ENCODE data around the gene RRAGD.

Gene RRAGD

DNA sequence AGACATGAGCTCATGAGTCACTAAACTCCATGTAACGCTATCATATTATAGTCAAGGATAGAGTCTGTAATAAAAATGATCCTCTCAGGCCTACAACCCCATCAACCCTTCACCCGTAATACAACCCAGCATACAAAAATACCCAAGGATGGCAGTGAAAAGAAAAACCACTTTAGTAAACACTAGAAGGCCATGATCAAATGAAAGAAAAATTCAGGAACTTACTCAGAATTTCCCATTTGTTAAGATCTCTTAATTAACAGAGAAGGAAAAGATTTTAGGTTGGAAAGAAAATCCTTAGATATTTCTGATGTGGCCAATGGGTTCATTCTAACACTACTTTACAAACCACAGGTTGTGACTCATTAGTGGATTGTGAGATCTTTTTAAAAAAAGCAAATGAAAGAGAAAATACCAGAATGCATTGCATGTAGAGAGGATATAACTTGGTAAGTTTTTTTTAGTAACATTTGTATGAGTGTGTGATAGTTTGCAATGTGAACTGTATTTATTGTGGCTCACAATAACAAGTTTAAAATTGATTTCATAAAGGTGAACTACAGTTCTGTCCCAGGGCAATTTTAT lies 51.6 kb downstream of the RRAGD start:
- no peak overlapping the region for H3K4me2 ChIP-seq
- no peak overlapping the region for H3K9ac ChIP-seq
- no peaks in the 10 kb centered on the region for H3K9me3 ChIP-seq
- H3K4me1 ChIP-seq = peaks cover 60% of the 10 kb centered on the region
- no peak overlapping the region for H3K27ac ChIP-seq
- TF ChIP-seq Cebpa-rat (IDR thresholded peaks at IDR 0.05) = no peak
- no peaks in the 10 kb centered on the region for H3K36me3 ChIP-seq
- no peak overlapping the region for H3K4me3 ChIP-seq
- H3K27me3 ChIP-seq = no peaks in the 10 kb centered on the region
- no peaks in the 10 kb centered on the region for H4K20me1 ChIP-seq

DNA sequence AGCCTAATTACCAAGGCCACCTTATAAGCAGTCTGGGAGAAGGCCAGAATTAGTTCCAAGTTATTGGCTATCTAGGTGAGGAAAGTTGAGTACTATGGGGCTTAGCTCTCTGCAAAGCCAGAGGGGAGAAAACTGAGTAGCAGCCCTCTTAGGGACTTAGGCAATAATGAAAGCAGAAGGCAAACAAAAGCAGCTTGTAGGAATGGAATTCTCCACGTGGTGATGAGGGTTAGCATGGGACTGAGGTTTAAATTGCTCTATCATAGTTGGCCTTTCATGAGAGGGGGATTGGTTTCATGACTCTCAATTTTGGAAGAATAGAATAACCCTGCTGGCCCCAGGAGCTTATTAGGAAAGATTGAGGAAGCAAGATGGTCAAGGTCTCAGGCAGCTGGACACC lies 52.5 kb downstream of the RRAGD start:
- no peak for TF ChIP-seq Cebpa-rat (IDR thresholded peaks at IDR 0.05)
- Histone ChIP-seq H3K9ac (no peak overlapping the region), H3K36me3 (no peaks in the 10 kb centered on the region), H3K4me2 (peak overlapping the region; percentile 75), H3K27ac (peak overlapping the region; percentile 96), H3K9me3 (no peaks in the 10 kb centered on the region), H3K27me3 (no peaks in the 10 kb centered on the region), H3K4me3 (no peak overlapping the region), H4K20me1 (no peaks in the 10 kb centered on the region), H3K4me1 (peaks cover 60% of the 10 kb centered on the region)

DNA sequence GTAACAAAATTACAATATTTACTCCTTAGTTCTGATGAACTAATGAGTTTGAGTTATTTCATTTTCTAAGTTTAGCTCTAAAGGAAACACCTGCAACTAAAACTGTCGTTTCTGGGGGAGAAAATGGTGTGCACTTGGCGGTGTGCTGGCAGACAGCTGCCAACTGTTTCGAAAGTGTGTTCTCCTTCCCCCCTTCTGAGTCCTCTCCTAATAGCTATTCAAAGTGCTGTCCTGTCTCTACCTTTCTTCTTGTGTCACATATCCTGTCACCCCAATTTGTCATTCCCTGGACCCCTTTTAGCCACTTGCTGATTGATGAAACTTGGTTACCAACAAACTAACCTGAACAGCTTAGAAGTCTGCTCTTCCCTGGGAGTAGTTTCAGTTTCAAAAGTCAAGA lies 54.7 kb downstream of the RRAGD start:
- H3K36me3 ChIP-seq = no peaks in the 10 kb centered on the region
- no peaks in the 10 kb centered on the region for H3K9me3 ChIP-seq
- H3K4me2 ChIP-seq = peak overlapping the region; percentile 75
- H3K27me3 ChIP-seq = no peaks in the 10 kb centered on the region
- peaks cover 65% of the 10 kb centered on the region for H3K4me1 ChIP-seq
- H3K4me3 ChIP-seq = peak overlapping the region; percentile 36
- H3K9ac ChIP-seq = peak overlapping the region; percentile 83
- H3K27ac ChIP-seq = peak overlapping the region; percentile 96
- TF ChIP-seq Cebpa-rat (IDR thresholded peaks at IDR 0.05) = no peak
- H4K20me1 ChIP-seq = no peaks in the 10 kb centered on the region

DNA sequence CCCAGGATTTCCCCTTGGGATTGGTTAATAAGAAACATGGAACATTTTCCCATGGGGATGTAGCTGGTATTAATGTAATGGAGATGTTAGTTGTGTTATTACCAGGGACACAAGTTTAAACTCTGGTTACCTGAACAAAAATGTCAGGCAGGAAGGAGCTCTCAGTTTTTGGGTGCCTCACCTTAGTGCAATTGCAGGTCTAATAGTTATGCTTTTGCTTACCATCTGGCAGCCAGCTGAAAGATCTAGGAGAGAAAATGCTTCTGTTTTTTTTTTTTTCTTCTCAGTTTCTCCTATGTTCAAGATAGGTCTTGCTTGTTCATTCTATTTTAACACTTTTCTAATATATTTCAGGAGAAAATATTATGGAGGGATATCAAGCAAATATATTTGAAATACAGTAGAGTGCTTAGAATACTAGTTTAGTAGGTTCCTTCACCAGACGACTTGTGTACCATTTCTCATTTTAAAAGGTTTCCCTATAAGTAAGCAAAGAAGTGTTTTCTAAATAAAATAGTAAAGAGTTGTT lies 55.4 kb downstream of the RRAGD start:
- Histone ChIP-seq H3K27ac (peak overlapping the region; percentile 96), H3K27me3 (no peaks in the 10 kb centered on the region), H3K4me1 (peaks cover 65% of the 10 kb centered on the region), H3K4me3 (peak overlapping the region; percentile 36; the same call in 1 of the 2 replicates), H3K9me3 (no peaks in the 10 kb centered on the region), H4K20me1 (no peaks in the 10 kb centered on the region), H3K9ac (peak overlapping the region; percentile 83), H3K36me3 (no peaks in the 10 kb centered on the region), H3K4me2 (peak overlapping the region; percentile 75)
- no peak for TF ChIP-seq Cebpa-rat (IDR thresholded peaks at IDR 0.05)

DNA sequence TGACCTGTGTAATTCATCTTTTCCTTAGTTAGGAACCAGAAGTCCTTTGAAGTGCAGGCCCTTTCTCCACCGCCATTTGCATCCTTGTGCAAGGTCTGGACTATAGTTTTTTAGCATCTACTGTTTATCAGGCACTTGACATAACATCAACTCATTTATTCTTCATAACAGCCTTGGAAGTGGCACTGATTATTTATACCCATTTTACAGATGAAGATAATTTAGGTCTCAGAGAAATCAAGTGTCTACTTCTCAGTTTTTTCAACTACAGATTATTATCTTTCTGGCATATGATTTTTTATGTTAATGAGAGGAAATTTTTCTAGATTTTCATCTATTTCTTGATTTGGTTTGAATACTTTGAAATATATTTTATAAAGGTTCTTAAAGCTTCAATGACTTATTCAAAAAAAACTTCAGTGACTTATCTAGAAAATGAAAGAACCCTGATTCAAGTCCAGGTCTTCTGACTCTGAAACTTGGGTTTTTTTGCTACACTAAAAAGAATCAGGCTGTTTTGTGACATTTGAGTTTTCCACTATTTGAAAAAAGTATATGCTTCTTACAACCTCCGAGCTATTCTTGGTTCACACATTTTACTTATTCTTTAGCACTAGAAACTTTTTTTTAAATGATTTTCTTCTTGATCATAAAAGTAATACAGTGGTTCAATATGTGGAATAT lies 56.4 kb downstream of the RRAGD start:
- peak overlapping the region; percentile 96 for H3K27ac ChIP-seq
- no peaks in the 10 kb centered on the region for H3K9me3 ChIP-seq
- H3K4me2 ChIP-seq = peak overlapping the region; percentile 78; the same call in 1 of the 2 replicates
- H4K20me1 ChIP-seq = no peaks in the 10 kb centered on the region
- H3K4me3 ChIP-seq = no peak overlapping the region
- H3K27me3 ChIP-seq = no peaks in the 10 kb centered on the region
- no peak for TF ChIP-seq Cebpa-rat (IDR thresholded peaks at IDR 0.05)
- no peak overlapping the region for H3K9ac ChIP-seq
- no peaks in the 10 kb centered on the region for H3K36me3 ChIP-seq
- H3K4me1 ChIP-seq = peaks cover 62% of the 10 kb centered on the region

DNA sequence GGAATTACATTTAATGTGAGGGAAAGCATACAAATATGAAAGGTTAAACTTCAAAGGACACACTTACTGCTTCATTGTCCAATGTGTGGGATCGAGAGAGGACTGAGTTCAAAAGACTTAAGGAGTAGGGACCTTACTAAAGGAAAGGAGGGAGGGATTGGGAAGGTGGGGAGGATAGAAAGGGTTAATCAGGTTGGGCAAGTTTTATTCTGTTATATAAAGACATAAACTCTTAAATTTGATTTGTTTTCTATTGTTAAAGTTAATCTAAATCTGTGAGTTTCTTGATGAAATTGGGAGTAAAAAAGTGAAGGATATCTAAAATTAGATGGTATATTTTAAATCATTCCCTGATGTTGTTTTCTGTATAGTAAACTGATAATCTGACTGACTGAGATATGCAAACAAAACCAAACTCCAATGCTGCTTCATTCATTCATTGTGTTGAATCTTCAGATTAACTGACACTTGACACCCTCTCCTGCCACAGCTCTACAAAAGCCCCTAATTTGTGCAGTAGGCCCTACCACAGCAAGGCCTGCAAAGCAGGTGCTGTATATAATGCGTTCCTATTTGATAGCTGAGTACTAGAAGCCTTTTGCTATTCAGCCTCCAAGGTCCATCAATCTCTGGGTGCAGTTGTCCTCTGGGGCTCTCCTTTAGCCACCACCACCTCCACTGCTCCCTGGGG lies 58.2 kb downstream of the RRAGD start:
- TF ChIP-seq Cebpa-rat (IDR thresholded peaks at IDR 0.05) = no peak
- Histone ChIP-seq H3K4me1 (peaks cover 56% of the 10 kb centered on the region), H3K9me3 (no peaks in the 10 kb centered on the region), H3K4me3 (peak overlapping the region; percentile 79), H3K27me3 (no peaks in the 10 kb centered on the region), H3K36me3 (no peaks in the 10 kb centered on the region), H3K9ac (peak overlapping the region; percentile 97), H3K4me2 (peak overlapping the region; percentile 78), H4K20me1 (peaks cover 5% of the 10 kb centered on the region; the same call in 1 of the 2 replicates), H3K27ac (peak overlapping the region; percentile 98)

DNA sequence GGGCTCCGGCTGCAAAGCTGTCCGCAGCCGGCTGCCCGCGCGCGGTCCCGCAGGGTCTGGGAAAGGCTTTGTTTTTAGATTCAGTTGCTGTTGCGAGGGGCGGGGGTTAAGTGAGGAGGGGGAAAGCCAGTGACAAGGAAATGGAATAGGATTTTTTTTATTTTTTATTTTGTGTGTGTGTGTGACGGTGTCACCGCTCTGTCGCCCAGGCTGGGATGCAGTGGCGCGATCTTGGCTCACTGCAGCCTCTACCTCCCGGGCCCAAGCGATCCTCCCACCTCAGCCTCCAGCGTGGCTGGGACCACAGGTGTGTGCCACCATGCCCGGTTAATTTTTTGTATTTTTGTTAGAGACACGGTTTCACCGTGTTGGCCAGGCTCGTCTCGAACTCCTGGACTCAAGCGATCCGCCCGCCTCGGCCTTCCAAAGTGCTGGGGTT lies 58.9 kb downstream of the RRAGD start:
- TF ChIP-seq Cebpa-rat (IDR thresholded peaks at IDR 0.05) = no peak

DNA sequence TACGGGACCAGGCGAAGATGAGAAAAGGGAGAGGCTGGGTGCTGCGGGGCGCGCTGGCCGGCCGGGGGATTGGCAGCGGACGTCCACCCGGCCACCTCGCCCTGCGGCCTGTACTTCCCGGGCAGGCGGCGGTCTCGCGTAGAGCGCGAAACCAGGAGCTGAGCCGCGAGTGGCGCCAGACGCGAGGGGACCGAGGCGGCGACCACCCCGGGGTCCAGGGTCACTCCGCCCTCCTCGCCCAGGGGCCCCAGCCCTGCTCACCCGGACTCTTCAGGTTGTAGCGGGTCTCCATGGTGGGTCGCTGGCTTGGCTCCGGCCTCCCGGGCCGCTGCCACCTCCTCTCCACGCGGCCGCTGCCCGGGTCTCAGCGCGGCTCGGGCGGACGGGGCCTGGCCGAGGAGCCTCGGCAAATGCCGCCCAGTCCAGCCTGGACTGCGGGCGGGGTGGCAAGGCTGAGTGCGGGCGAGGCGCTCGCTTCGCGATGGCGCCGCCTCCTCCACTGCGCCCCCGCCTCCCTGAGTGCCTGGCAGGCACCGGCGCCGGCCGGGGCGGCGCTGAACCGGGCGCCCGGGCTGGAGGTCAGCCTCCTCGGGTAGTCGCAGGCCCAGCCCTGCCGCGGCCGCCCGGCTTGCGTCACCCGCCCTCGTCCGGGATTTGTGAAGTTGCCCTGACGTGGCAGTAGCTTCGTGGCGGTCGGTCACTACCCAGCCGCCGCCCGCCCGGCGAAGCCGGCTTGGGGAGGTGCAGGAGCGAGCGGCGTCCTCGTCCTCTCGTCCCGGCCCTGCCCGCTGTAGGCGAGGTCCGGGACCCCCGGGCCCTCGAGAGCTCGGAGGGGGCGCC lies 59.6 kb downstream of the RRAGD start, which contains the start of gene UBE2J1:
UBE2J1 (minus strand) TSS at position 445 of the 840 bp plus-strand sequence; CDS start at position 292, 153 bp downstream.
- no peaks in the 10 kb centered on the region for H3K9me3 ChIP-seq
- H3K4me1 ChIP-seq = peaks cover 58% of the 10 kb centered on the region
- no peaks in the 10 kb centered on the region for H3K27me3 ChIP-seq
- peak within 1 kb of the TSS; percentile 79 for H3K4me3 ChIP-seq
- H3K4me2 ChIP-seq = peak within 1 kb of the TSS; percentile 78
- no peaks in the 10 kb centered on the region; the same call in 1 of the 2 replicates for H3K36me3 ChIP-seq
- peak within 1 kb of the TSS; percentile 97 for H3K9ac ChIP-seq
- peaks cover 19% of the 10 kb centered on the region for H4K20me1 ChIP-seq
- TF ChIP-seq Cebpa-rat (IDR thresholded peaks at IDR 0.05) = peak; percentile 44; the same call in 1 of the 2 replicates
- peak within 1 kb of the TSS; percentile 98 for H3K27ac ChIP-seq

More for the DNA sequence above, 58.9 kb downstream of the RRAGD start:
- H3K4me2 ChIP-seq = peak overlapping the region; percentile 78
- no peaks in the 10 kb centered on the region for H3K27me3 ChIP-seq
- peaks cover 56% of the 10 kb centered on the region for H3K4me1 ChIP-seq
- no peaks in the 10 kb centered on the region for H3K9me3 ChIP-seq
- H4K20me1 ChIP-seq = peaks cover 12% of the 10 kb centered on the region
- peak overlapping the region; percentile 79 for H3K4me3 ChIP-seq
- no peaks in the 10 kb centered on the region; the same call in 1 of the 2 replicates for H3K36me3 ChIP-seq
- peak overlapping the region; percentile 98 for H3K27ac ChIP-seq
- H3K9ac ChIP-seq = peak overlapping the region; percentile 97
